K562 (cell line): Measurements from ENCODE around the gene DNAJB14. TPM values are rescaled to one million over a fixed set of nuclear protein-coding genes. Genes with fewer than 3 reads are reported as not detected.

ENCODE experiments used
- ARID1B ChIP-seq: fragments of 450-650 bp; IDR thresholded peaks from 2 replicates; pipeline ENCODE4 v1.6.1; 2016; ENCODE audit warnings: antibody characterized with exemption, mild to moderate bottlenecking, inconsistent platforms
- BCOR ChIP-seq: fragments of 450-650 bp; IDR thresholded peaks from 2 replicates; pipeline ENCODE4 v1.6.1; 2016
- CBX3 ChIP-seq, 2 experiments: IDR thresholded peaks; 1 replicate in 1 of 2; 2 replicates in 1 of 2; pipeline ENCODE4 v1.6.1; 2012; ENCODE audit warnings: inconsistent platforms in 2 of 2, low read length in 2 of 2, borderline replicate concordance in 1 of 2, control low read depth in 1 of 2
- HMG20A ChIP-seq: fragments of 450-650 bp; formaldehyde crosslinking; conservative IDR thresholded peaks from 2 replicates; pipeline ENCODE4 v1.4.0; 2020; ENCODE audit warnings: mild to moderate bottlenecking, mixed read lengths
- JUN ChIP-seq, 2 experiments: sonication (generic) in 1 of 2; formaldehyde crosslinking in 1 of 2; IDR thresholded peaks; 2 replicates each; pipeline versions ENCODE4 v1.6.1 to v1.8.0; 2012 to 2022; ENCODE audit warnings: borderline replicate concordance in 2 of 2, mild to moderate bottlenecking in 2 of 2, improper control_type of control experiment in 1 of 2, low read depth in 1 of 2, low read length in 1 of 2, missing genetic modification reagents in 1 of 2
- MCM7 ChIP-seq, 2 experiments: fragments of 450-650 bp; IDR thresholded peaks; 2 replicates each; pipeline ENCODE4 v1.6.1; 2016 to 2018
- NCOA2 ChIP-seq, 2 experiments: fragments of 450-650 bp; IDR thresholded peaks; 2 replicates each; pipeline ENCODE4 v1.6.1; 2018; ENCODE audit warnings: mild to moderate bottlenecking in 2 of 2, moderate library complexity in 1 of 2; ENCODE audit not compliant: partially characterized antibody in 2 of 2
- NR3C1 ChIP-seq: sonication (generic); formaldehyde crosslinking; IDR thresholded peaks from 2 replicates; pipeline ENCODE4 v1.8.1; 2022; ENCODE audit warnings: missing genetic modification reagents
- POLR2H ChIP-seq: IDR thresholded peaks from 2 replicates; pipeline ENCODE4 v1.6.1; 2016; ENCODE audit warnings: missing genetic modification characterization, low read depth, mild to moderate bottlenecking, control low read depth, missing compliant biosample characterization, moderate library complexity
- TAL1 ChIP-seq: fragments of 450-650 bp; IDR thresholded peaks from 2 replicates; pipeline ENCODE4 v1.6.1; 2016; ENCODE audit warnings: mild to moderate bottlenecking
- ZBTB17 ChIP-seq: fragments of 450-650 bp; formaldehyde crosslinking; IDR thresholded peaks from 2 replicates; pipeline ENCODE4 v1.4.0; 2020; ENCODE audit warnings: mild to moderate bottlenecking
- ZNF324 ChIP-seq: fragments of 250-450 bp; sonication (Bioruptor Pico); IDR thresholded peaks from 2 replicates; pipeline ENCODE4 v1.4.0; 2020; ENCODE audit warnings: mild to moderate bottlenecking
- polyA plus RNA-seq, 8 experiments: library from polyadenylated mRNA; depleted of rRNA in 4 of 8; stranded (reverse) in 5 of 8; unstranded in 3 of 8; fragments of >200 nt; fragmentation: Nextera tagmentation in 2 of 8; fragmentation: Illumina TruSeq in 1 of 8; extraction: Ambion mirVana in 2 of 8; extraction: Trizol in 1 of 8; gene quantifications; 2 replicates each; pipeline versions ENCODE4 v1.2.1 to v1.2.3, GENCODE V29; 2011 to 2014; ENCODE audit warnings: inconsistent platforms in 1 of 8, missing spikeins in 1 of 8
- total RNA-seq, 7 experiments: library from RNA; depleted of rRNA in 6 of 7; stranded (reverse); fragments of >200 nt in 6 of 7; fragmentation: Illumina TruSeq in 2 of 7; extraction: Trizol in 2 of 7; gene quantifications; 2 replicates each; pipeline versions ENCODE4 v1.2.1 to v1.2.3, GENCODE V29; 2011 to 2021; ENCODE audit warnings: low replicate concordance in 1 of 7
- TF ChIP-seq, protein P1 (sequence below), 2 experiments: fragments of 450-650 bp in 1 of 2; sonication (generic) in 1 of 2; formaldehyde crosslinking in 1 of 2; IDR thresholded peaks; 2 replicates each; pipeline versions ENCODE4 v1.7.1 to v1.9.0; 2016 to 2022; ENCODE audit warnings: inconsistent platforms in 1 of 2, mild to moderate bottlenecking in 1 of 2, missing genetic modification reagents in 1 of 2
- TF ChIP-seq, protein P2 (sequence below): IDR thresholded peaks from 2 replicates; pipeline ENCODE4 v1.6.1; 2011; ENCODE audit not compliant: insufficient read length; ENCODE audit errors: extremely low read depth
- TF ChIP-seq, protein P3 (sequence below): sonication (generic); formaldehyde crosslinking; IDR thresholded peaks from 2 replicates; pipeline ENCODE4 v1.8.1; 2023; ENCODE audit warnings: mild to moderate bottlenecking, missing genetic modification reagents

The DNAJB14 gene
- total and polyA plus RNA-seq, 9 of the 15 experiments (the other 6 are each of a cell fraction or from before 2014, with no cell fraction given): 5.5 to 28.0 (median 12.7) TPM

DNA sequence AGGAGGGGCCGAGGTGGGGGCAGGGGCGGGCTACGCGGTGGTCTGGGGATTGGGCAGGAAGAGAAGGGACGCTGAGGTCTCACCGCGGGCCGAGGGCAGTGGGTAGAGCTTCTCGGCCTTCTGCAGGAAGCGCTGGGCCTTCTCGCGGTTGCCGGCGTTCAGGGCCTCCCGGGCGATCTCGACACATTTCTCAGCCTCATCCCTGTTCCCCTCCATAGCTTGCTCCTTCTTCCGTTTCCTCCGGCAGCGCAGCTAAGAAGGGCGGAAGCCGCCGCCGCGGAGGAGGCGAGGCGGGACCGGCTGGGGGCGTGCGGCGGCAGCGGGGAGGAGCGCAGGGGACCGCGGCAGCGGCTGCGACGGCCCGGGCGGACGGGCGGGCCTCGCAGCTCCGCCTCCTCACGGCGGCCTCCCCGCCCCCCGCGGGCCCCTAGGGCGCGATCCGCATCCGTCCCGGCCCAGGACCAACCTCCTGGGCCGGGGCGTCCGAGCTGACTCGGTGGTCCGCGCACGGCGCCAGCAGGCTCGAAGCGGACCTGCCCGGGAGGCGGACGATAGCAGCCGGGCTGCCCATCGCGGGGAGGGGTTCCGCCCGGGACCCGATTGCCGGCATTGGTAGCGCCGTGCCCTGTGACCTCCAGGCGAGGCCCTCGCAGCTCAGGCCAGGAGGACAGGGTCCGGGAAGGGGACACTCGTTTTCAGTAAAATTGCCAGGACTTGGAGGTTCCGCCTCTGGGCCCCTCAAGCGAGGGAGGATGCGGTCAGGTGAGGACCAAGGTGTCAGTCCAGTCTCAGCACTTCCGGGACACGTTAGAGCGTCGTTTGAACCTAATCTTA lies at the start of gene DNAJB14 (continued):
- TF ChIP-seq, protein P1, sequence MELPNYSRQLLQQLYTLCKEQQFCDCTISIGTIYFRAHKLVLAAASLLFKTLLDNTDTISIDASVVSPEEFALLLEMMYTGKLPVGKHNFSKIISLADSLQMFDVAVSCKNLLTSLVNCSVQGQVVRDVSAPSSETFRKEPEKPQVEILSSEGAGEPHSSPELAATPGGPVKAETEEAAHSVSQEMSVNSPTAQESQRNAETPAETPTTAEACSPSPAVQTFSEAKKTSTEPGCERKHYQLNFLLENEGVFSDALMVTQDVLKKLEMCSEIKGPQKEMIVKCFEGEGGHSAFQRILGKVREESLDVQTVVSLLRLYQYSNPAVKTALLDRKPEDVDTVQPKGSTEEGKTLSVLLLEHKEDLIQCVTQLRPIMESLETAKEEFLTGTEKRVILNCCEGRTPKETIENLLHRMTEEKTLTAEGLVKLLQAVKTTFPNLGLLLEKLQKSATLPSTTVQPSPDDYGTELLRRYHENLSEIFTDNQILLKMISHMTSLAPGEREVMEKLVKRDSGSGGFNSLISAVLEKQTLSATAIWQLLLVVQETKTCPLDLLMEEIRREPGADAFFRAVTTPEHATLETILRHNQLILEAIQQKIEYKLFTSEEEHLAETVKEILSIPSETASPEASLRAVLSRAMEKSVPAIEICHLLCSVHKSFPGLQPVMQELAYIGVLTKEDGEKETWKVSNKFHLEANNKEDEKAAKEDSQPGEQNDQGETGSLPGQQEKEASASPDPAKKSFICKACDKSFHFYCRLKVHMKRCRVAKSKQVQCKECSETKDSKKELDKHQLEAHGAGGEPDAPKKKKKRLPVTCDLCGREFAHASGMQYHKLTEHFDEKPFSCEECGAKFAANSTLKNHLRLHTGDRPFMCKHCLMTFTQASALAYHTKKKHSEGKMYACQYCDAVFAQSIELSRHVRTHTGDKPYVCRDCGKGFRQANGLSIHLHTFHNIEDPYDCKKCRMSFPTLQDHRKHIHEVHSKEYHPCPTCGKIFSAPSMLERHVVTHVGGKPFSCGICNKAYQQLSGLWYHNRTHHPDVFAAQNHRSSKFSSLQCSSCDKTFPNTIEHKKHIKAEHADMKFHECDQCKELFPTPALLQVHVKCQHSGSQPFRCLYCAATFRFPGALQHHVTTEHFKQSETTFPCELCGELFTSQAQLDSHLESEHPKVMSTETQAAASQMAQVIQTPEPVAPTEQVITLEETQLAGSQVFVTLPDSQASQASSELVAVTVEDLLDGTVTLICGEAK (IDR thresholded peaks at IDR 0.05): peak; percentile 80
- TF ChIP-seq, protein P1 (CRISPR knock-in tag; IDR thresholded peaks at IDR 0.05): no peak
- TF ChIP-seq ZNF324 (CRISPR knock-in tag): no peak
- 0 out of 2 replicates have a peak, but pooled peaks have one; percentile 51 for TF ChIP-seq HMG20A (CRISPR knock-in tag)
- no peak for TF ChIP-seq BCOR
- TF ChIP-seq, protein P2, sequence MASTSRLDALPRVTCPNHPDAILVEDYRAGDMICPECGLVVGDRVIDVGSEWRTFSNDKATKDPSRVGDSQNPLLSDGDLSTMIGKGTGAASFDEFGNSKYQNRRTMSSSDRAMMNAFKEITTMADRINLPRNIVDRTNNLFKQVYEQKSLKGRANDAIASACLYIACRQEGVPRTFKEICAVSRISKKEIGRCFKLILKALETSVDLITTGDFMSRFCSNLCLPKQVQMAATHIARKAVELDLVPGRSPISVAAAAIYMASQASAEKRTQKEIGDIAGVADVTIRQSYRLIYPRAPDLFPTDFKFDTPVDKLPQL: no peak
- no peak for TF ChIP-seq NCOA2 (IDR thresholded peaks at IDR 0.05; ENCODE audit: partially characterized antibody in 2 of 2)
- no peak for TF ChIP-seq JUN (IDR thresholded peaks at IDR 0.05; ENCODE audit: borderline replicate concordance, low read depth, low read length)
- no peak for TF ChIP-seq JUN (CRISPR knock-in tag; IDR thresholded peaks at IDR 0.05; ENCODE audit: borderline replicate concordance)
- no peak for TF ChIP-seq CBX3 (IDR thresholded peaks at IDR 0.05; ENCODE audit: borderline replicate concordance in 1 of 2, low read length in 2 of 2)
- TF ChIP-seq MCM7 (IDR thresholded peaks at IDR 0.05): no peak
- TF ChIP-seq, protein P3, sequence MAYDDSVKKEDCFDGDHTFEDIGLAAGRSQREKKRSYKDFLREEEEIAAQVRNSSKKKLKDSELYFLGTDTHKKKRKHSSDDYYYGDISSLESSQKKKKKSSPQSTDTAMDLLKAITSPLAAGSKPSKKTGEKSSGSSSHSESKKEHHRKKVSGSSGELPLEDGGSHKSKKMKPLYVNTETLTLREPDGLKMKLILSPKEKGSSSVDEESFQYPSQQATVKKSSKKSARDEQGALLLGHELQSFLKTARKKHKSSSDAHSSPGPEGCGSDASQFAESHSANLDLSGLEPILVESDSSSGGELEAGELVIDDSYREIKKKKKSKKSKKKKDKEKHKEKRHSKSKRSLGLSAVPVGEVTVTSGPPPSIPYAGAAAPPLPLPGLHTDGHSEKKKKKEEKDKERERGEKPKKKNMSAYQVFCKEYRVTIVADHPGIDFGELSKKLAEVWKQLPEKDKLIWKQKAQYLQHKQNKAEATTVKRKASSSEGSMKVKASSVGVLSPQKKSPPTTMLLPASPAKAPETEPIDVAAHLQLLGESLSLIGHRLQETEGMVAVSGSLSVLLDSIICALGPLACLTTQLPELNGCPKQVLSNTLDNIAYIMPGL: 0 out of 2 replicates have a peak, but pooled peaks have one; percentile 55
- TF ChIP-seq POLR2H (tag): no peak; the same call in none of the 2 replicates
- TF ChIP-seq ZBTB17 (CRISPR knock-in tag): peak; percentile 84; the same call in 1 of the 2 replicates
- no peak for TF ChIP-seq NR3C1 (CRISPR knock-in tag)
- no peak for TF ChIP-seq ARID1B
- TF ChIP-seq TAL1: no peak
